Measurements from ENCODE around the gene IPO7.

Gene IPO7

DNA sequence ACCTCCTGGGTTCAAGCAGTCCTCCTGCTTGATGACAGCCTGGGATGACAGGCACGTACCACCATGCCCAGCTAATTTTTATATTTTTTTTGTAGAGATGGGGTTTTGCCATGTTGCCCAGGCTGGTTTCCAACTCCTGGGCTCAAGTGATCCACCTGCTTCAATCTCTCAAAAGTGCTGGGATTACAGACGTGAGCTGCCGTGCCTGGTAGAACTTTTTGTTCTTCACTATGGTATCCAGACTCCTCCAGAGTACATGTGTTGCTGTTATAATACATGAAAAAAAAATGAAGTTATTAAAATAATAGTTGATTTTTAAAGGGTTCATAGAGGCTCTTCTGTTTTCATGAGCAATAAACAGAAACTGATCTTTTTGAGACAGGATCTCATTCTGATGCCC lies 105.9 kb downstream of the IPO7 start:
- no peak for DNase-seq (ENCODE audit: low spot score)

DNA sequence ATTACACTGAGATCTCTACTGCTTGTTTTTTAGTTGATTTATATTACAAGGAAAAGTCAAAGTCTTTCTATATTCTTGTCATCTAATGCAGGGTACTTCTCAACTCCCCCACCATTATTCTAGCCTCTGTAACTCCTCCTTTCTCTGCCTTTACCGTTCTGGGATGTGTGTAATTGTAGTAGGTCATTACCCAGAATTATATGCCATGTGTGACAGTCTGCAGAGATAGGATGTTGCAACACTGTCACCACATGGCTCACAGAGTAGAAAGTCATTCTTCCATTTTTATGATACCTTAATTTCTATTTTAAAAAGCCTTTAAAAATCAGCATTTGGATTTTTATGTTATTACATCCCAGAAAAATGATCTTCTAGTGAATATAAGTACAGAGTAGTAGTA lies 109.0 kb downstream of the IPO7 start:
- no peak for DNase-seq (ENCODE audit: low spot score)

DNA sequence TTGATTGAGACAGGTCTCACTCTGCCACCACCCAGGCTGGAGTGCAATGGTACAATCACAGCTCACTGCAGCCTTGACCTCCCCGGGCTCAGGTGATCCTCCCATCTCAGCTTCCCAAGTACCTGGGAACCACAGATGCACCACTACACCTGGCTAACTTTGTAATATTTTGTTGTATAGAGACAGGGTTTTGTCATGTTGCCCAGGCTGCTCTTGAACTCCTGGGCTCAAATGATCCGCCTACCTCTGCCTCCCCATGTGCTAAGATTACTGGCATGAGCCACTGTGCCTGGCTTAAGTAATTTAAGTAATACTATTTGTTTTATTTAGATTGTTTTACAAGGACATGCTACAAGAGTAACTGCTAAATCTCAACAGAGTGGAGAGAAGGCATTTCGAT lies 109.9 kb downstream of the IPO7 start:
- no peak for DNase-seq (ENCODE audit: low spot score)

DNA sequence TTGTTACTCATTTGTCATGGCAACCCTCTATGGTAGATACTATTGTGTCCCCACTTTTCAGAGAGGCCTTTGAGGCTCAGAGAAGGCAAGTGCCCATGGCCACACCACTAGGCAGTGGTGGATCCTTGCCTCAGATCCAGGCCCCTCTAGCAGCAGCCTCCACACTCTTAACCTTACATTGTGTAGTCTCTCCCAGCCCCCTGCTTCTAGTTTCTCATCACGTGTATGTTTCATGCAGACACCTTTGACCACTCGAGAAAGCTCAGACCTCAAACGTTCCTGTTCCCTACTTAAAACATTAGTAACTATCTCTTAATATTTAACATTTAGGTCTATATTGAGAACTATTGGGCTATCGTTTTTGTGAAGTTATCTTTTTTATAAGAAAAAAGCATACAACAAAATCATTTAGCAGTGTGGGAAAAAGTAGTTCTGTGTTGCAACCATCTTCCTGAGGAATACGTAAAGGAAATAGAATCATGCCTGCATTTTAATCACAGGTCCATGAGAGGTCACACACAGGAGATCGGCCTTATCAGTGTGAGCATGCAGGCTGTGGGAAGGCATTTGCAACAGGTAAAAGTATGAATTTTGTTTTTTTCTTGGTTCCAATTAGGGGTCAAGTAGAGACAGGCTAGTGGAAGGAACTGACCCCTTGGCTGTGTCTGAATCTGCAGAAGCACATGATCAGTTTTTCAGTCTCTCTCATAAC lies 111.5 kb downstream of the IPO7 start:
- DNase-seq (ENCODE audit: low spot score): no peak
